Natural killer cell (primary cell): ENCODE measurements around the gene SLC2A9. TPM values are rescaled to one million over a fixed set of nuclear protein-coding genes. Genes with fewer than 3 reads are reported as not detected.

Experiments
- ATAC-seq, 3 donors: fragments of 150-1000 bp in 2 of 3; fragments of 200-7000 bp in 1 of 3; cut with Tn5 transposase; 1 replicate in 1 of 3; 2 replicates in 2 of 3; pipeline ENCODE4 v1.10.0; 2021; ENCODE audit warnings: mild to moderate bottlenecking in 2 of 3, moderate library complexity in 2 of 3
- DNase-seq, 2 donors: peaks; one replicate each; pipeline versions ENCODE4 v3.0.0 to v3.0.0-alpha.2; 2013 to 2021; ENCODE audit warnings: mixed read lengths in 1 of 2
- H3K27ac ChIP-seq: one replicate; pipeline ENCODE4 v1.5.1; 2013; ENCODE audit warnings: mild to moderate bottlenecking, low read length
- H3K27me3 ChIP-seq: one replicate; pipeline ENCODE4 v1.6.1; 2013; ENCODE audit warnings: low read length; ENCODE audit not compliant: control insufficient read depth, insufficient read depth
- H3K36me3 ChIP-seq: one replicate; pipeline ENCODE4 v1.6.1; 2013; ENCODE audit warnings: low read length; ENCODE audit not compliant: control insufficient read depth, insufficient read depth
- H3K4me1 ChIP-seq: one replicate; pipeline ENCODE4 v1.6.1; 2013; ENCODE audit warnings: low read length; ENCODE audit not compliant: control insufficient read depth, insufficient read depth
- H3K4me3 ChIP-seq: one replicate; pipeline ENCODE4 v1.5.1; 2013; ENCODE audit warnings: low read length
- H3K9me3 ChIP-seq: one replicate; pipeline ENCODE4 v1.6.1; 2013; ENCODE audit warnings: low read length; ENCODE audit not compliant: control insufficient read depth, insufficient read depth
- H3K27ac Mint-ChIP-seq, 2 donors: one replicate each; pipeline ENCODE4 v1.8.0; 2022; ENCODE audit warnings: mild to moderate bottlenecking in 2 of 2, mixed read lengths in 2 of 2, moderate library complexity in 1 of 2
- H3K27me3 Mint-ChIP-seq, 2 donors: one replicate each; pipeline ENCODE4 v1.8.0; 2022; ENCODE audit warnings: low read depth in 2 of 2, mixed read lengths in 2 of 2
- H3K36me3 Mint-ChIP-seq: one replicate; pipeline ENCODE4 v1.8.0; 2022; ENCODE audit warnings: mixed read lengths
- H3K4me1 Mint-ChIP-seq, 2 donors: one replicate each; pipeline ENCODE4 v1.8.0; 2022; ENCODE audit warnings: mixed read lengths in 2 of 2
- H3K4me3 Mint-ChIP-seq: one replicate; pipeline ENCODE4 v1.8.0; 2022; ENCODE audit warnings: mild to moderate bottlenecking, moderate library complexity, mixed read lengths
- H3K9me3 Mint-ChIP-seq, 2 donors: one replicate each; pipeline ENCODE4 v1.8.0; 2022; ENCODE audit warnings: mixed read lengths in 2 of 2
- WGBS: methylation state at CpG from one replicate; pipeline ENCODE4 v1.1.7; 2013; ENCODE audit warnings: missing lambda C conversion rate; ENCODE audit not compliant: insufficient coverage; 5-methylcytosine and 5-hydroxymethylcytosine counted together
- intact Hi-C: fragments of 100-400 bp; cut with micrococcal nuclease; formaldehyde crosslinking; loops from one replicate; pipeline ENCODE4 v1.14.2; 2022
- total RNA-seq, 4 donors: library from RNA; stranded (reverse); fragments of 120-200 nt in 1 of 4; gene quantifications; one replicate each; pipeline versions ENCODE4 v1.2.3 to v1.2.4, GENCODE V29; 2013 to 2022
- TF ChIP-seq, protein P1 (sequence below): fragments of 200-600 bp; IDR thresholded peaks from one replicate; pipeline ENCODE4 v1.8.0; 2022; ENCODE audit warnings: antibody characterized with exemption

SLC2A9 gene
- total RNA-seq, 3 donors from 2014 or later (not counting 1 experiment from before 2014, with no cell fraction given), result 1.5 to 5.5 (median 3.9) TPM

DNA sequence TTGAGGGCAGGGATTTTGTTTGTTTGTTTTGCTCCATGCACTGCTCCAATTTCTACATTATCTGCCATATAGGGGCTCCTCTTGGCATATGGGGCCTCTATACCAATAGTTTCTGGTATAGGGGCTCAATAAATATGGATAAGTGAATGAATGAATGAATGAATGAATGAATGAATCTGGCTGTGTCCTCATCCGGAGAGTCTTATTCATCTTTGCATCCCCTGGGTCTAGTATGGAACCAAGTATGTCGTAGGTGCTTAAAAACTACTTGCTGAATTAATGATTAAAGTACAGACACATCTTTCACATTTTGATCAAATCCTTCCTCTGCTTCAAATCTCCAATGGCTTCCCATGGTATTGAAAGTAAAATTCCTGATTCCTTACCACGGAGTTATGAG is 159.7 kb downstream of the SLC2A9 start:
- Histone ChIP-seq H3K4me1 (no peaks in the 10 kb centered on the region), H3K27me3 (no peaks in the 10 kb centered on the region), H3K9me3 (no peaks in the 10 kb centered on the region), H3K27ac (no peak overlapping the region), H3K36me3 (no peaks in the 10 kb centered on the region), H3K4me3 (no peak overlapping the region)
- H3K4me3 Mint-ChIP-seq, result no peak overlapping the region
- DNase-seq (no peak), ATAC-seq (no peak)
- 73% methylated on average over 3 of the region's 3 CpGs for WGBS
- H3K36me3 Mint-ChIP-seq, result peaks cover under 1% of the 10 kb centered on the region
- H3K4me1 Mint-ChIP-seq, result no peaks in the 10 kb centered on the region
- intact Hi-C loops, result no loop called here
- H3K9me3 Mint-ChIP-seq, result peaks cover 0 to under 1% of the 10 kb centered on the region in 2 donors
- H3K27me3 Mint-ChIP-seq, result no peaks in the 10 kb centered on the region
- H3K27ac Mint-ChIP-seq, result no peak overlapping the region
- TF ChIP-seq, protein P1, sequence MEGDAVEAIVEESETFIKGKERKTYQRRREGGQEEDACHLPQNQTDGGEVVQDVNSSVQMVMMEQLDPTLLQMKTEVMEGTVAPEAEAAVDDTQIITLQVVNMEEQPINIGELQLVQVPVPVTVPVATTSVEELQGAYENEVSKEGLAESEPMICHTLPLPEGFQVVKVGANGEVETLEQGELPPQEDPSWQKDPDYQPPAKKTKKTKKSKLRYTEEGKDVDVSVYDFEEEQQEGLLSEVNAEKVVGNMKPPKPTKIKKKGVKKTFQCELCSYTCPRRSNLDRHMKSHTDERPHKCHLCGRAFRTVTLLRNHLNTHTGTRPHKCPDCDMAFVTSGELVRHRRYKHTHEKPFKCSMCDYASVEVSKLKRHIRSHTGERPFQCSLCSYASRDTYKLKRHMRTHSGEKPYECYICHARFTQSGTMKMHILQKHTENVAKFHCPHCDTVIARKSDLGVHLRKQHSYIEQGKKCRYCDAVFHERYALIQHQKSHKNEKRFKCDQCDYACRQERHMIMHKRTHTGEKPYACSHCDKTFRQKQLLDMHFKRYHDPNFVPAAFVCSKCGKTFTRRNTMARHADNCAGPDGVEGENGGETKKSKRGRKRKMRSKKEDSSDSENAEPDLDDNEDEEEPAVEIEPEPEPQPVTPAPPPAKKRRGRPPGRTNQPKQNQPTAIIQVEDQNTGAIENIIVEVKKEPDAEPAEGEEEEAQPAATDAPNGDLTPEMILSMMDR, result no peak

DNA sequence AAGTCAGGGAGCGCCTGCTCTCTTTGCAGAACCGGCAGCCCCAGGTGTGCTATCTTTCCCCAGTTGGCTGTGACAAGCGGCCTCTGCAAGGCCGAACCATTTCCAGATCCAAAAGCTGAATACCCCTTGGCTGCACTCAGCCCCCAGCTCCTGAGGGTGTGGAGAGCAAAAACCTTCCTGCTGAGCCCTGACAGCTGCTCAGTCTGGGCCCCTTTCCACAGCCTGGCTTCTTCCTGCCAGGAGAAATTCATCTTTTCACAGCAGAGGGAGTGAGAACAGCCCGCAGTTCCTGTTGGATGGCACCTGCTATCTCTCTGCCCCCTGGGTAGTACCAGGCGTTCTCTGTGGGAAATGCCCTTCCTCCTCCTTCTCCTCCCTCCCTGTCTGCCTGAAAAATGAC is 161.5 kb downstream of the SLC2A9 start:
- peaks cover 0 to 3% of the 10 kb centered on the region in 2 donors for H3K27me3 Mint-ChIP-seq
- Histone ChIP-seq H3K4me3 (no peak overlapping the region), H3K27me3 (no peaks in the 10 kb centered on the region), H3K36me3 (no peaks in the 10 kb centered on the region), H3K9me3 (no peaks in the 10 kb centered on the region), H3K27ac (no peak overlapping the region), H3K4me1 (no peaks in the 10 kb centered on the region)
- ATAC-seq (no peak), DNase-seq (no peak)
- TF ChIP-seq, protein P1, result no peak
- peaks cover 0 to 6% of the 10 kb centered on the region in 2 donors for H3K9me3 Mint-ChIP-seq
- H3K4me1 Mint-ChIP-seq, result no peaks in the 10 kb centered on the region
- intact Hi-C loops, result no loop called here
- 89% methylated on average over 6 of the region's 6 CpGs for WGBS
- H3K27ac Mint-ChIP-seq, result no peak overlapping the region
- H3K4me3 Mint-ChIP-seq, result no peak overlapping the region
- peaks cover 11% of the 10 kb centered on the region for H3K36me3 Mint-ChIP-seq

DNA sequence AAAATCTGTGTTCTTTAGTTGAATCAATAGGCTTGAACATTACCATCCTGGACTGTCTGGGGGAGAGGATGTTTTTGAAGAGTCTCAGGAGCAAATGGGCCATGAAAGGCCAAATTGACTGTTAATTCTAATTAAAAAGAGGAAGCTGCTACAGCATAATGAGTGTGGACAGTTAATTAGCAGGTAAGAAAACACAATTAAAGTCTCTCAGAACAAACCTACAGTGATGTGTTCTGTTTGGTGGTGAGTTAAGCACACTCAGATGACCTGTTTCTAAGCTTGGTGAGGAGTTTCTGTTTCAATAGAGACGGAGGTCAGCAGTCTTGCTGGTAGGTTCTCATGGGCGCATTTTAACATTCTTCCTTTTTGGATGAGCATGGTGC is 171.8 kb downstream of the SLC2A9 start:
- Histone ChIP-seq H3K36me3 (no peaks in the 10 kb centered on the region), H3K9me3 (no peaks in the 10 kb centered on the region), H3K4me1 (no peaks in the 10 kb centered on the region), H3K27me3 (no peaks in the 10 kb centered on the region), H3K27ac (no peak overlapping the region), H3K4me3 (no peak overlapping the region)
- ATAC-seq (no peak), DNase-seq (no peak)
- 91% methylated on average over 2 of the region's 2 CpGs for WGBS
- TF ChIP-seq, protein P1, result no peak
- H3K4me1 Mint-ChIP-seq, result no peaks in the 10 kb centered on the region
- H3K36me3 Mint-ChIP-seq, result no peaks in the 10 kb centered on the region
- no peaks in the 10 kb centered on the region for H3K9me3 Mint-ChIP-seq
- H3K27me3 Mint-ChIP-seq, result peaks cover 9 to 16% of the 10 kb centered on the region in 2 donors
- H3K4me3 Mint-ChIP-seq, result no peak overlapping the region
- H3K27ac Mint-ChIP-seq, result no peak overlapping the region
- intact Hi-C loops, result no loop called here

DNA sequence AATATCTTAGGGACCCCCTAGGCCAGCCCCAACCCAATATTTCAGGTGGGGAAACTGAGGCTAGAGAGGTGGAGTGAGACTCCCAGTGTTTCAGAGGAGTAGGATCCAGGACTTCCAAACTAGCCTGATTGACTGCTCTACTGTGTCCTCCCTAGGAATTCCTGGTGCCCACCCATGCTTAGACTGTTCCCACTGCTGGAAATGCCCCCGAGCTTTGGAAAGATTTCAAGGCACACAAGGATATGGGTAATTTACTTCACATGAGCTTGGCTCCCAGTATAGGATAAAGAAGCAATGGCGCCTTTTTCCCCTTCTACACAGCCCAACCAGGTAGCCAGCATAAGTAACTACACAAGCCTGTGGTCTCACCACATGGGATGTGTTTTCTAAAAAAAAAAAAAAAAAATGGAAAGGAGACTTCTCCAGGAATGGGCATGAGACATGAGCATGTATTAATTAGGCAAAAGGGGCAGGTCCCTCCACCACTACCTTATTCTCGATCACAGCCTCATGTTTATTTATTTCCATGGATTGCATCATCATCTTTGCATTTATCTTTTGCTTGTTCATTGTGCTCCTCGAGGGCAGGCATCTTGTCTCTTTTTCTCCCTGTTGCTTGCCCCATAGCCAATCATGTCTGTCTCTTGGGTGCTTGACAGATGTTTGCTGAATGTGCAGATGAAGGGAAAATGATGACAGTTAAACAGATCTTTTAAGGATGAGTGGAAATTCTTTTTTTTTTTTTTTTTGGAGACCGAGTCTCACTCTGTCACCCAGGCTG is 173.1 kb downstream of the SLC2A9 start:
- H3K9me3 ChIP-seq, result no peaks in the 10 kb centered on the region
- no peaks in the 10 kb centered on the region for H3K36me3 ChIP-seq
- peaks cover 9 to 15% of the 10 kb centered on the region in 2 donors for H3K27me3 Mint-ChIP-seq
- H3K4me3 Mint-ChIP-seq, result no peak overlapping the region
- WGBS, result 83% methylated on average over 4 of the region's 5 CpGs
- H3K36me3 Mint-ChIP-seq, result no peaks in the 10 kb centered on the region
- H3K27ac ChIP-seq, result no peak overlapping the region
- H3K27me3 ChIP-seq, result no peaks in the 10 kb centered on the region
- no peak overlapping the region for H3K27ac Mint-ChIP-seq
- ATAC-seq (no peak), DNase-seq (no peak)
- intact Hi-C loops, result no loop called here
- no peaks in the 10 kb centered on the region for H3K4me1 ChIP-seq
- no peaks in the 10 kb centered on the region for H3K9me3 Mint-ChIP-seq
- H3K4me3 ChIP-seq, result no peak overlapping the region
- H3K4me1 Mint-ChIP-seq, result no peaks in the 10 kb centered on the region
- TF ChIP-seq, protein P1, result no peak
